Karpas-422 (cell line): Measurements from ENCODE around the gene BET1L. TPM values are rescaled to one million over a fixed set of nuclear protein-coding genes. Genes with fewer than 3 reads are reported as not detected.

Source experiments
- DNase-seq: peaks from one replicate; pipeline ENCODE4 v3.0.0-alpha.2; 2015
- H2AFZ ChIP-seq: fragments of 200-600 bp; sonication (generic); 2 replicates; pipeline ENCODE4 v1.6.1; 2014; ENCODE audit warnings: antibody characterized with exemption, low read length, mixed read lengths
- H3K27ac ChIP-seq: fragments of 200-600 bp; sonication (generic); 2 replicates; pipeline ENCODE4 v1.5.1; 2014; ENCODE audit warnings: mild to moderate bottlenecking, low read length, moderate library complexity
- H3K27me3 ChIP-seq: fragments of 200-600 bp; sonication (generic); 2 replicates; pipeline ENCODE4 v1.6.1; 2014; ENCODE audit warnings: low read length, mixed read lengths
- H3K36me3 ChIP-seq: fragments of 200-600 bp; sonication (generic); 2 replicates; pipeline ENCODE4 v1.6.1; 2014; ENCODE audit warnings: low read length, mixed read lengths; ENCODE audit not compliant: insufficient read depth
- H3K4me1 ChIP-seq: fragments of 200-600 bp; sonication (generic); 2 replicates; pipeline ENCODE4 v1.6.1; 2014; ENCODE audit warnings: mild to moderate bottlenecking, low read length, mixed read lengths
- H3K4me2 ChIP-seq: fragments of 200-600 bp; sonication (generic); 2 replicates; pipeline ENCODE4 v1.6.1; 2014; ENCODE audit warnings: low read length, low read depth, mild to moderate bottlenecking; ENCODE audit not compliant: poor library complexity, severe bottlenecking
- H3K4me3 ChIP-seq: fragments of 200-600 bp; sonication (generic); 2 replicates; pipeline ENCODE4 v1.5.1; 2014; ENCODE audit warnings: mild to moderate bottlenecking, antibody characterized with exemption, low read length, mixed read lengths
- H3K79me2 ChIP-seq: fragments of 200-600 bp; sonication (generic); 2 replicates; pipeline ENCODE4 v1.6.1; 2014; ENCODE audit warnings: mild to moderate bottlenecking, low read length, mixed read lengths
- H3K9ac ChIP-seq: fragments of 200-600 bp; sonication (generic); 2 replicates; pipeline ENCODE4 v1.6.0; 2014; ENCODE audit warnings: low read length
- H3K9me2 ChIP-seq: fragments of 200-600 bp; sonication (generic), shearing (Covaris generic); replicated peaks from 2 replicates; pipeline ENCODE4 v1.6.0; 2014; ENCODE audit warnings: mild to moderate bottlenecking, low read length, moderate library complexity; ENCODE audit not compliant: insufficient read depth
- H3K9me3 ChIP-seq: fragments of 300-700, 200-600 bp; sonication (generic); 2 replicates; pipeline ENCODE4 v1.6.1; 2014; ENCODE audit warnings: low read length, mixed read lengths
- H4K20me1 ChIP-seq: fragments of 200-600 bp; sonication (generic); 2 replicates; pipeline ENCODE4 v1.6.1; 2014; ENCODE audit warnings: mild to moderate bottlenecking, antibody characterized with exemption, low read length, low read depth; ENCODE audit not compliant: insufficient read depth
- total RNA-seq: library from RNA; depleted of rRNA; stranded (reverse); fragments of >200 nt; shearing (Covaris generic); gene quantifications from 2 replicates; pipeline ENCODE4 v1.2.3, GENCODE V29; 2014; ENCODE audit warnings: low replicate concordance

Gene BET1L
- total RNA-seq, 1 experiment from 2014 or later: 16.8 TPM

- peaks cover 10% of the 10 kb centered on the region for H3K36me3 ChIP-seq
- H3K4me3 ChIP-seq: no peak overlapping the region
- H3K79me2 ChIP-seq: no peaks in the 10 kb centered on the region
- no peak overlapping the region for H3K9ac ChIP-seq
- no peaks in the 10 kb centered on the region for H3K4me1 ChIP-seq
- no peak overlapping the region for H3K27ac ChIP-seq
- H4K20me1 ChIP-seq: no peaks in the 10 kb centered on the region
- no peaks in the 10 kb centered on the region for H3K27me3 ChIP-seq
- H2AFZ ChIP-seq: no peak overlapping the region
- H3K9me2 ChIP-seq: no peaks in the 10 kb centered on the region
- H3K4me2 ChIP-seq: no peak overlapping the region
- DNase-seq: no peak
- no peaks in the 10 kb centered on the region for H3K9me3 ChIP-seq
Observed at GRCh38 chr11:217704-218103, 10.5 kb upstream of the BET1L start.

GRCh38 chr11:216081-216974 is 9.1 kb upstream of the BET1L start:
- no peak overlapping the region for H3K27ac ChIP-seq
- no peaks in the 10 kb centered on the region for H4K20me1 ChIP-seq
- no peak overlapping the region for H3K4me2 ChIP-seq
- H3K36me3 ChIP-seq: peaks cover 11% of the 10 kb centered on the region
- peaks cover 7% of the 10 kb centered on the region for H3K79me2 ChIP-seq
- H3K9me3 ChIP-seq: no peaks in the 10 kb centered on the region
- no peaks in the 10 kb centered on the region for H3K4me1 ChIP-seq
- H2AFZ ChIP-seq: no peak overlapping the region
- H3K9me2 ChIP-seq: no peaks in the 10 kb centered on the region
- DNase-seq: no peak
- H3K27me3 ChIP-seq: no peaks in the 10 kb centered on the region
- H3K9ac ChIP-seq: no peak overlapping the region
- H3K4me3 ChIP-seq: no peak overlapping the region

- Histone ChIP-seq H2AFZ (no peak overlapping the region), H3K4me3 (no peak overlapping the region), H3K9me2 (no peaks in the 10 kb centered on the region), H3K27me3 (no peaks in the 10 kb centered on the region), H3K9me3 (no peaks in the 10 kb centered on the region), H3K4me1 (no peaks in the 10 kb centered on the region), H4K20me1 (no peaks in the 10 kb centered on the region), H3K4me2 (no peak overlapping the region), H3K79me2 (peaks cover 14% of the 10 kb centered on the region), H3K36me3 (peaks cover 19% of the 10 kb centered on the region), H3K9ac (no peak overlapping the region), H3K27ac (no peak overlapping the region)
- no peak for DNase-seq
Observed at GRCh38 chr11:215581-216037, 8.4 kb upstream of the BET1L start.

- no peak overlapping the region for H3K4me2 ChIP-seq
- H3K27ac ChIP-seq: no peak overlapping the region
- peaks cover 15% of the 10 kb centered on the region for H3K4me1 ChIP-seq
- no peak overlapping the region for H2AFZ ChIP-seq
- no peaks in the 10 kb centered on the region for H3K9me3 ChIP-seq
- H3K4me3 ChIP-seq: no peak overlapping the region
- peaks cover 25% of the 10 kb centered on the region for H3K36me3 ChIP-seq
- peaks cover 29% of the 10 kb centered on the region for H3K79me2 ChIP-seq
- H3K9me2 ChIP-seq: no peaks in the 10 kb centered on the region
- no peak overlapping the region for H3K9ac ChIP-seq
- H3K27me3 ChIP-seq: no peaks in the 10 kb centered on the region
- no peak for DNase-seq
- H4K20me1 ChIP-seq: peaks cover 14% of the 10 kb centered on the region; the same call in 1 of the 2 replicates
Observed at GRCh38 chr11:214083-214482, 6.9 kb upstream of the BET1L start.

GRCh38 chr11:213111-213510 is 5.9 kb upstream of the BET1L start:
- Histone ChIP-seq H2AFZ (no peak overlapping the region), H3K27ac (no peak overlapping the region), H3K36me3 (peaks cover 25% of the 10 kb centered on the region), H3K79me2 (peaks cover 37% of the 10 kb centered on the region), H3K9me3 (no peaks in the 10 kb centered on the region), H4K20me1 (peaks cover 15% of the 10 kb centered on the region; the same call in 1 of the 2 replicates), H3K9me2 (no peaks in the 10 kb centered on the region), H3K4me2 (no peak overlapping the region), H3K4me3 (no peak overlapping the region), H3K4me1 (peaks cover 15% of the 10 kb centered on the region), H3K27me3 (no peaks in the 10 kb centered on the region), H3K9ac (no peak overlapping the region)
- no peak for DNase-seq

- Histone ChIP-seq H3K27ac (no peak overlapping the region), H2AFZ (no peak overlapping the region), H3K27me3 (no peaks in the 10 kb centered on the region), H4K20me1 (peaks cover 15% of the 10 kb centered on the region; the same call in 1 of the 2 replicates), H3K9me2 (no peaks in the 10 kb centered on the region), H3K9ac (no peak overlapping the region), H3K4me2 (no peak overlapping the region), H3K9me3 (no peaks in the 10 kb centered on the region), H3K4me1 (peaks cover 15% of the 10 kb centered on the region), H3K4me3 (no peak overlapping the region), H3K36me3 (peaks cover 25% of the 10 kb centered on the region), H3K79me2 (peaks cover 40% of the 10 kb centered on the region)
- no peak for DNase-seq
Observed at GRCh38 chr11:212150-213100, 5.2 kb upstream of the BET1L start.

GRCh38 chr11:211741-212140 is 4.5 kb upstream of the BET1L start:
- no peaks in the 10 kb centered on the region for H3K27me3 ChIP-seq
- no peak overlapping the region for H3K9ac ChIP-seq
- H3K79me2 ChIP-seq: peaks cover 43% of the 10 kb centered on the region
- no peak overlapping the region for H3K27ac ChIP-seq
- H3K4me2 ChIP-seq: no peak overlapping the region
- peaks cover 15% of the 10 kb centered on the region for H3K4me1 ChIP-seq
- no peak overlapping the region for H3K4me3 ChIP-seq
- peaks cover 25% of the 10 kb centered on the region for H3K36me3 ChIP-seq
- no peaks in the 10 kb centered on the region for H3K9me2 ChIP-seq
- no peaks in the 10 kb centered on the region for H3K9me3 ChIP-seq
- H4K20me1 ChIP-seq: peaks cover 15% of the 10 kb centered on the region; the same call in 1 of the 2 replicates
- H2AFZ ChIP-seq: no peak overlapping the region
- no peak for DNase-seq

GRCh38 chr11:211295-211694 is 4.1 kb upstream of the BET1L start:
- Histone ChIP-seq H3K9ac (no peak overlapping the region), H3K79me2 (peaks cover 47% of the 10 kb centered on the region)

More at GRCh38 chr11:211295-211694, 4.1 kb upstream of the BET1L start:
- Histone ChIP-seq H3K4me2 (no peak overlapping the region), H3K4me3 (no peak overlapping the region), H2AFZ (no peak overlapping the region), H3K27me3 (no peaks in the 10 kb centered on the region), H4K20me1 (peaks cover 20% of the 10 kb centered on the region), H3K9me2 (no peaks in the 10 kb centered on the region), H3K9me3 (no peaks in the 10 kb centered on the region), H3K27ac (no peak overlapping the region), H3K4me1 (peaks cover 17% of the 10 kb centered on the region), H3K36me3 (peaks cover 25% of the 10 kb centered on the region)
- DNase-seq: no peak
